Renal pelvis (tissue), 4 donors: ENCODE data around the gene PRAME. TPM values are rescaled to one million over a fixed set of nuclear protein-coding genes. Genes with fewer than 3 reads are reported as not detected.
"Not testable (repeated sequence)": the region's sequence is repeated elsewhere in the genome, so short reads cannot be mapped to it uniquely, and the experiment has no call there.

Source experiments
- DNase-seq: peaks from one replicate; pipeline ENCODE4 v3.0.0-alpha.2; 2013
- polyA plus RNA-seq, 3 donors: library from polyadenylated mRNA; unstranded; fragments of 120-200 nt; gene quantifications; one replicate each; pipeline ENCODE4 v1.2.1, GENCODE V29; 2013; ENCODE audit not compliant: insufficient read length in 3 of 3

PRAME gene
- polyA plus RNA-seq, 3 donors = 0.90 to 1.6 (median 0.94) TPM

GRCh38 chr22:22583030-22583429 lies 24.0 kb upstream of the PRAME start:
- no peak for DNase-seq

- not testable (repeated sequence) for DNase-seq
These were observed 22.5 kb upstream of the PRAME start for GRCh38 chr22:22581524-22581923.

- DNase-seq = no peak
These were observed 21.0 kb upstream of the PRAME start for GRCh38 chr22:22579869-22580604.

- no peak for DNase-seq
These were observed 19.8 kb upstream of the PRAME start for GRCh38 chr22:22578702-22579424.

GRCh38 chr22:22576989-22577427 lies 17.9 kb upstream of the PRAME start:
- no peak for DNase-seq

- DNase-seq = peak; percentile 33
These were observed 17.4 kb upstream of the PRAME start for GRCh38 chr22:22576244-22576988.

GRCh38 chr22:22574361-22574760 lies 15.3 kb upstream of the PRAME start:
- DNase-seq = no peak

- no peak for DNase-seq
These were observed 14.2 kb upstream of the PRAME start for GRCh38 chr22:22573047-22573889.

GRCh38 chr22:22571862-22572261 lies 12.8 kb upstream of the PRAME start:
- DNase-seq = no peak

GRCh38 chr22:22571429-22571828 lies 12.4 kb upstream of the PRAME start:
- DNase-seq = no peak

- no peak for DNase-seq
These were observed 10.2 kb upstream of the PRAME start for GRCh38 chr22:22569218-22569617.

GRCh38 chr22:22565981-22566380 lies 6.9 kb upstream of the PRAME start:
- no peak for DNase-seq

- no peak for DNase-seq
These were observed 744 bp downstream of the PRAME start for GRCh38 chr22:22558071-22558971.

GRCh38 chr22:22556995-22557925 lies 1.8 kb downstream of the PRAME start:
- DNase-seq = no peak

GRCh38 chr22:22556578-22556977 lies 2.5 kb downstream of the PRAME start:
- no peak for DNase-seq

- DNase-seq = no peak
These were observed 3.5 kb downstream of the PRAME start for GRCh38 chr22:22555596-22555995.

GRCh38 chr22:22554587-22555284 lies 4.3 kb downstream of the PRAME start:
- DNase-seq = no peak

- no peak for DNase-seq
These were observed 5.1 kb downstream of the PRAME start for GRCh38 chr22:22553735-22554586.
